Activated CD4-positive, CD25-positive, alpha-beta regulatory T cell (primary cell): ENCODE data around the gene MMP23B.
"Not testable (repeated sequence)": the region's sequence is repeated elsewhere in the genome, so short reads cannot be mapped to it uniquely, and the experiment has no call there.

Experiments used
- DNase-seq, 4 experiments: peaks; one replicate each; lab custom pipeline; 2025; lab: John Stamatoyannopoulos, UW

The MMP23B gene

DNA sequence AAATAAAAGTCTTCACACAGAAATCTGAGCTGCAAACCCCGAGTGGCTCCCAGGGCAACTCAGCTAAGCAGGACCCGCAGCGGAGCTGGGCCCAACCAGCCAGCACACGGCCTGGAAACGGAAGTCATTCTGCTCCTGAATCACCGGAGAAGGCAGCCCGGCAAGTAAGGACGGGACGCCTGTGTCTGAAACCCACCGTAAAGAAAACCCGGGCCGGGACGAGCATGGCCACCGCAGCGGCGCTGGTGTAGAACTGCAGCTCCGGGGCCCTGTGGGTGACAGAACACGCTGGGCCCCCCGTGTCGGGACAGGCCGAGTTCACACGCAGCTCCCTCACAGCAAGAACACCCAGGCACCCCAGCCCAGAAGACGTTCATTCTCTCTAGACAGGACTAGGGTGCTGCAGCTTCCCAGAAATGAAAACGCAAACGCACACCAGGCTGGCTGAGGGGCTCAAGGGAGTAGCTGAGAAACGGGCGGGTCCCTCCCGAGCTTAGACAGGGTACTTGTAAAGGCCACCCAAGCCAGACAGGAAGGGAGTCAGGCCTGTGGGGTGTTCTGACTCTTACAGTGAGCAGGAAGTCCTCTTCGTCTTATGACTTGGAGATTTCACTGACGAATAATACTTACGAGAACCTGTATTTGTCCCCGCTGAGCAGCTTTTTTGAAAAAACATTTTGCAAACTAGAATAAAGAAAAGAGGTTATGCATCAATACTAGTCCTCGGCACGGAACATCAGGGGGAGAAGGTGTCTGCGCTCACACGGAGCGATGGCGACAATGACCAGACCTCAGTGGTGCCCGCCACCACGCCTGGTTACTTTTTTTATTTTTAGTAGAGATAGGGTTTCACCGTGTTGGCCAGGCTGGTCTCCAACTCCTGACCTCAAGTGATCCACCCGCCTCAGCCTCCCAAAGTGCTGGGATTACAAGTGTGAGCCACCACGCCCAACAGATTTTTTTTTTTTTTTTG is 37.8 kb downstream of the MMP23B start:
- no peak for DNase-seq

DNA sequence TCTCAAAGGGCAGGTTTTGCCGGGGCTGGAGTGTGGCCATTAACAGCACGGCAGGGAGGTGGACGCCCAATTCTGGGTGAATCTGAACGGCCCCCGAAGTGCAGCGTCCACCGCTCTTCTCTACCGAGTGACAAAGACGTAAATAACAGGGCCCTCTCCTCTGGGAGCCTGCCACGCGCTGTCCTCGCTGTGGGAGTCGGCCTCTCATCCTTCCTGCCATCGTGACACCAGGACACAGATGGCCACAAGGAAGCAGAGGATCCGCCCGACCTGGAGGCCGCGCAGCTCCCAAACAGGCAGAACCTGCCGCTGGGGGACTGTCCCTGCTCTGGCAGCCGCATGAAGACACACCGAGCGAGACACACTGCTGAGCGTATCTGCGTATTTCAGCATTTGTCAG is 38.9 kb downstream of the MMP23B start:
- no peak for DNase-seq

DNA sequence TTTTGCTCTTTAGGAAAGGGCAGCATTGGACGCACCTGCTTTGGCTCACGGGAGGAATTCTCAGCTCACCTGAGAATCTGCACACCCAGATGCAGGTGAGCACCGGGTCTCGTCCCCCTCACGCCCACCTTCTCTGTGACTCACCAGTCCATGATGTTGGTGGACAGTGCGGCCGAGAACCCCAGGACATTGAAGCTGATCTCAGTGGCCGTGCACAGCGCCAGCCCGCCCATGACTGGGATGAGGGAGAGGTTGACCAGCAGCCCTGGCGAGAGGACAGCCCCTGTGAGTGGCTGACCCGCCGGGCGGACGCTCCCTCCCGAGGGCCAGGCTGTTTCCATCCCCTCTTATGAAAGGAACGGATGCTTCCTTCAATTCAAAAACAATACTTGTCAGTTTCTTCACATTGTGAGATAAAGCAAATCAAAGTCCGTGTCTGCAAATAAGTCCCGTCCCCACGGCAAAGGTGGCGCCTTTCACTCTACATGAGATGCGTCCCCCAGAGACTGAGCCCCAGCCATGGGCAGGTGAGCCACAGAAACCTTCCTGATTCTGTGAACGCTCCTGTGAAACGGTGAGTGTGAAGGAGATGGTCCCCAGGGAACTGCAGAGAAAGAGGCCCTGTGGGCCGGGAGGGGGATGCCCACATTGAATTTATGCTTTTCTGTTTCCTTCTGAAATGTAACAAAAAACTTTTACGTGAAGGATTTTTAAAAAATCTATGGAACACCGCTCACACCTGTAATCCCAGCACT is 39.6 kb downstream of the MMP23B start:
- DNase-seq, result no peak

DNA sequence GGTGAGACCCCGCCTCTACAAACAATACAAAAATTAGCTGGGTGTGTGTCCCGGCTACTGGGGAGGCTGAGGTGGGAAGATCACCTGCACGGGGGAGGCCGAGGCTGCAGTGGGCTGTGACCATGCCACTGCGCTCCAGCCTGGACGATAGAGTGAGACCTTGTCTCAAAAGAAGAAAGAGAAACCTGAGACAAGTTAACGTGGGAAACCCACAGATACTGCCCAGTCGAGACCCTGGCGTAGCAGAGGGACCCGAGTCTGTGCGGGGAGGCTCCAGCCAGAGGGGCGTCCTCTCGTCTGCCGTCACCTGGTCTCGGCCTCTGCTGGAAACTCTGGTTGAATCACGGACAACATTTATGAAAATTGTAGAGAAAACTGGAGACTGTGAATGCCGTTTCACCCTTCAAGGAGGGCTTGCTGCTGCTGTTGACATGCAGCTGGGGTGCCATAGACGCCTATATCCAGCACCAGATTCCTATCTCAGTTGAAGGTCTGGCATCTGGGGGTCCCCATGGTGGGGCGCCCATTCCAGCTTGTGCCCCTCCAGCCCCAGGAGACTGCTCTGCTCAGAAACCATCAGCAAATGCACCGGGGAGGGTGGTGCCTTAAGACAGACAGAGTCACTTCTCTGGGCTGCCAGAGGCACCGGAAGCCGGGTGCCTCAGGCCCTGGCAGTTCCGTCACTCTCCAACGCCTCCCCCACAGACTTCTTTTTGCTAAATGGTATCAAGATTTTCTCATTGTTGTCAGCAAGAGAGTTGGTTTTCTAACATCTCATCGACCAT is 40.4 kb downstream of the MMP23B start:
- DNase-seq, result no peak

- not testable (repeated sequence) for DNase-seq
Observed at GRCh38 chr1:1674806-1675205, 42.8 kb downstream of the MMP23B start.

DNA sequence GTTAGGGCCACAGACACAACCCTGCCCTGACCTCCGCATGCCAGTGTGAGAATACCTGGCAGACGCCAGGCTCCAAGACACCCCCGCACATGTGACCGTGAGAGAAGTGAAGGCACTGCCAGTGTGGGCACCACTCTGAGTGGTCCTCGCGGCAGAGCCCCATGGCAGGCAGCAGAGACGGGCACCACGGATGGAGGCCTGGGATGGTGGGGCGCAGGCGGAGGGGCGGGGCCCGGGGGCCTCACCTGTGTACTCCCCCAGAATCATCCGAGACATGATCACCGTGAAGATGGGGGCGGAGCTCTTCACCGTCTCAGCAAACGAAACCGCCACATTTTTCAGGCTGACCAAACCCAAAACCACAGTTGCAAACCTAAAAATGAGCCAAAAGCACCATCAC is 43.2 kb downstream of the MMP23B start:
- not testable (repeated sequence) for DNase-seq

GRCh38 chr1:1676087-1676486 is 44.1 kb downstream of the MMP23B start:
- DNase-seq, result not testable (repeated sequence)

DNA sequence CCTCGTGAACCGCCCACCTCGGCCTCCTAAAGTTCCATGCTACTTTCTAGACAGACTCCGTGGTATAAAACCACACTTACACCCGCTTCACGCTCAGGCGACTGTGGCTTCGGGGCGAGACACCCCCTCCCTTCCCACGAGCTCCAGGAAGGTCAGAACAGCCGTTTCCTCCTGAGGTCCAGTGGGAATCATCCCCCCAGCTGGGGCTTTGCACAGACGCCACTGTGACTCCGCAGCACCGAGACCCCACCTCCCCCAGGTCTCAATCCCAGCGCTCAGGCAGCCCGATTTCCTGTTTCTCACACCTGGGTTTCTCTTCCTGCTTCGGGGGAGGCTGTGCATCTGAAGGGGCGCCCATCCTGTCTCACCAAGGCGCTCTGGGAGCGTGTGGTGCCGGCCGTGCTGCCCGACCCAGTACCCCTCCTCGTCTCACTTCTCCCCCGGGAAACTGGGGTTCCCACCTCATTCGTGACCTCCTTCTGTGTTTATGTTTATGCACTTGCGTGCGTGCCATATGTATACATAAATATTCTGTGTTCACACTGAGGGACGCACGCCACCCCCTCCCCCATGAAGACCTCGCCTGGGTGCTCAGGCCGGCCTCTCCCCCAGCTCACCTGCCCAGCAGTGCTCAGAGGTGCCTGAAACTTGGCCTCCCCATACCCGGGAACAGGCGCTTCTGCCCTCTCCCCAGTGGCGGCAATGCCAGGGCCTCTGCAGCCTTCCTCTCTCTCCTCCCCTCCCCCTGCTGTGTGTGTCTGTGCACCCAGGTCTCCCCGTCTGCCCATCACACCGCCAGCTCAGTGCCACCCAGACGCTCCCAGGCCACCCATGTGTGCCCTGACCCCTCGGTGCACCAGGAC is 46.0 kb downstream of the MMP23B start:
- DNase-seq, result peak in 3 of 4 experiments; percentile 28 to 60 (median 31)

DNA sequence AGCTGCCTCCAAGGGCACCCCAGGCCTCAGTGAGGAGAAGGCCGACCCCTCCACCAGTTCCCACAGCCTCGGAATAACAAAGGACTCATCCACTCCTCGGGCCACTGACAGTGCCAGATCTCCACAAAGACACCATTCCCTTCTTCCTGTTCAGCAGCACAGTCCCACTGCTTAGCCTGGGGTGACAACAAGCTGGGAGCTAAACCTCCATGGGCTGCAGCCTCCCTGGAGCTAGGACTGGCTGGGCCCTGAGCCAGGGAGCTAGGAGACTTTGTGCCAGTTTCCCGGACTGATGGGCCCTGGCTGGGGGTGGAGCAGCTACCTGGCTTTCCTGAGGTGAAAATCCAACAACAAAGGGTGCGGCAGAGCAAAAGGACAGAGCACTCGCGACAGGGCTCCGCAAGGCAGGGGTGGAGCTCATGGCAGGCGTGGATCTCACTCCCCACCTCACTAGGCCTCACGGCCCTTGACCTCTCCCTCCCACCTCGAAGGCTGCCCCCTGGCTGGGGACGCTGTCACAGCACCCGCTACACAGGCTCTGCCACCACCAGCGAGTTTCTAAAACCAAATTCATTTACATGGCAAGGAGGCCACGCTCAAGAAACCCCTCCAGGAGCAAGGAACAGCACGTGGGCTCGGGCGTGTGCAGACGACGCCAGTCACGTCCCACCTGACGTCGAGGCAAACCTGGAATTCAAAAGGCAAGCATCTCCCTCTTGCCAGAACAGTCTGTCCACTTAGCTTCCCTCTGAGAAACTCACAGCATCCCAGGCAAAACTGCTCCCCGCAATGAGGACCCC is 46.8 kb downstream of the MMP23B start:
- peak in 1 of 4 experiments; percentile 28 for DNase-seq

- DNase-seq, result no peak
Observed at GRCh38 chr1:1680031-1680911, 48.3 kb downstream of the MMP23B start.

GRCh38 chr1:1680912-1681273 is 48.9 kb downstream of the MMP23B start:
- no peak for DNase-seq

DNA sequence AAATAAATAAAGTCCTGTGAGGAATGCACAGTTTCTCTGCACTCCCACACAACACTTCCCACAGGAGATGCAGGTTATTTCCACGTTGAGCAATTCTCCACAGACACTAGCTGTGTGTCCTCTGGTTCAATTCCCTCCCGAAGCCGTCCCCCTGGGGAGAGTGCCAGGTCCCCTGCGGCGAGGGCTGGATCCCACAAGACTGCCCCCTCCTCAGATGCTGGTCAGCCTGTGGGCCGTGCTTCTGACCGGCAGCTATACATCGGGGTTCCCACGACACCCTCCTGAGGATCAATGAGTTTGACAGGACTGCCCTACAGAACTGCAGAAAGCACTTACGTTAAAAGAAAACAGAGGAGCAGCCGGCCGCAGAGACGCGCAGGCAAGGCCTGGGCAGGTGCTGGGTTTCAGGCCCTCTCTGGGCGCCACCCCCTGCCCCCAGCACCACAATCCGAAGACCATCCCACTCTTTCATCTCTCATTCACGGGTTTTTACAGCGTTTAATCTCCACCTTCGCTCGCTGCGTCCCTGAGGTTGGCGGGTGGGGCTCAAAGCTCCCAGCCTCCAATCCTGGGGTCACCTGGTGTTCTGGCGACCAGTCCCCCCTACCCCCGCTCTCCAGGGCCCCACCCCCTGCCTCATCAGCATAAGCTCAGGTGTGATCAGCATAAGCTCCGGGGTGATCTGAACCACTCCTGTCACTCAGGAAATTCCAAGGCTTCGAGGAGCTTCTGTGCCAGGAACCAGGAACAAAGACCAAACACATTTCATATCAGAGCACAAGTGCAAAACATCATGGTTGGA is 51.3 kb downstream of the MMP23B start:
- no peak for DNase-seq
